ENCODE measurements around the gene TMEM63B. TPM values are rescaled to one million over a fixed set of nuclear protein-coding genes. Genes with fewer than 3 reads are reported as not detected.

TMEM63B gene
- total RNA-seq, 2 donors from 2014 or later = 50.9 to 113 TPM

DNA sequence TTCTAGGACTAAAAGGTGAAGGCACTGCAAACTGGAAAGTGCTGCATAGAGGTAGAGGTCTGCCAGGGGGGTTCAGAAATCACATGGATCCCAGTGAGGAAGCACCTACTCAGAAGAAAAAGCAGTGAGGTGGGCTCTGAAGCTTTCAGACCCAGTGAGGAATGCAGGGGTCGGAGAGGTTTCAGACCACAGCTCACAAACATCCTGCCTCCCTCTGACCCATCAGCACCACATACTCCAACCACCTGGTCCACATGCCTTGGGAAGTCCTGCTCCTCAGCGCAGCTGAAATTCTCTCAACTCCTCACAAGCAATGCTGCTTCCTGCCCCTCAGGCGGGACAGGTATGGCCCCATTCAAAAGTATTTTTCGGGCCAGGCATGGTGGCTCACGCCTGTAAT lies 20.3 kb upstream of the TMEM63B start:
- H3K4me1 ChIP-seq (replicated peaks) = peaks cover 11% of the 10 kb centered on the region
- H3K27ac ChIP-seq = no peak overlapping the region
- no peak for DNase-seq (ENCODE audit: low spot score)
- no peaks in the 10 kb centered on the region for H3K36me3 ChIP-seq
- no peak overlapping the region for H3K4me3 ChIP-seq
- intact Hi-C loops (cut with DNase I) = no loop called here
- H3K9me3 ChIP-seq = no peaks in the 10 kb centered on the region
- WGBS = 98% methylated on average over 5 of the region's 5 CpGs
- TF ChIP-seq POLR2A (IDR thresholded peaks at IDR 0.05) (no peak), POLR2AphosphoS5 (IDR thresholded peaks at IDR 0.05) (no peak)
- TF ChIP-seq, protein P1, sequence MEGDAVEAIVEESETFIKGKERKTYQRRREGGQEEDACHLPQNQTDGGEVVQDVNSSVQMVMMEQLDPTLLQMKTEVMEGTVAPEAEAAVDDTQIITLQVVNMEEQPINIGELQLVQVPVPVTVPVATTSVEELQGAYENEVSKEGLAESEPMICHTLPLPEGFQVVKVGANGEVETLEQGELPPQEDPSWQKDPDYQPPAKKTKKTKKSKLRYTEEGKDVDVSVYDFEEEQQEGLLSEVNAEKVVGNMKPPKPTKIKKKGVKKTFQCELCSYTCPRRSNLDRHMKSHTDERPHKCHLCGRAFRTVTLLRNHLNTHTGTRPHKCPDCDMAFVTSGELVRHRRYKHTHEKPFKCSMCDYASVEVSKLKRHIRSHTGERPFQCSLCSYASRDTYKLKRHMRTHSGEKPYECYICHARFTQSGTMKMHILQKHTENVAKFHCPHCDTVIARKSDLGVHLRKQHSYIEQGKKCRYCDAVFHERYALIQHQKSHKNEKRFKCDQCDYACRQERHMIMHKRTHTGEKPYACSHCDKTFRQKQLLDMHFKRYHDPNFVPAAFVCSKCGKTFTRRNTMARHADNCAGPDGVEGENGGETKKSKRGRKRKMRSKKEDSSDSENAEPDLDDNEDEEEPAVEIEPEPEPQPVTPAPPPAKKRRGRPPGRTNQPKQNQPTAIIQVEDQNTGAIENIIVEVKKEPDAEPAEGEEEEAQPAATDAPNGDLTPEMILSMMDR (IDR thresholded peaks at IDR 0.05) = no peak
- no peaks in the 10 kb centered on the region for H3K27me3 ChIP-seq (replicated peaks; ENCODE audit: insufficient read depth)

DNA sequence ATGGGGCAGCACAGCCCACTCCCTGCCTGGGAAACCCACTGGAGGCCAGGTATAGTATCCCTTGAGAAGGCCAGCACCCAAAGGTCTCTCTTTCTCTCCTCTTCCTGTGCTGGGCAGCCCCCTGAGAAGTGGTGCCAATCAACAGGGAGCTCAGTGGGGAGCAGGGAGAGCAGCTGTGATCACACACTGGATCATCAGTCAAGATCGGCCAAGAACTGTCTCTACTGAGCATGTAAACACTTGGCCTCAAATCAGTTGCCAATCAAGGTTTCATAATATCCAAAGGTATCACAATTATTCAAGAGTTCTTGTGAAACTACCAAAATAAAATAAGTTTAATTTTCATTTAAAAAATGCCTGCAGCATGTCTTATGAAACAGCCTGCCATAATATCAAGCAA lies 18.9 kb upstream of the TMEM63B start:
- no peak for DNase-seq (ENCODE audit: low spot score)
- Histone ChIP-seq H3K36me3 (peaks cover 0 to 2% of the 10 kb centered on the region in 2 donors), H3K4me3 (no peak overlapping the region), H3K27ac (no peak overlapping the region), H3K27me3 (replicated peaks; ENCODE audit: insufficient read depth) (no peaks in the 10 kb centered on the region), H3K4me1 (replicated peaks) (peaks cover 11% of the 10 kb centered on the region), H3K9me3 (no peaks in the 10 kb centered on the region)
- 68% methylated on average over 1 of the region's 1 CpG for WGBS
- intact Hi-C loops (cut with DNase I) = no loop called here
- TF ChIP-seq POLR2A (IDR thresholded peaks at IDR 0.05) (no peak), POLR2AphosphoS5 (IDR thresholded peaks at IDR 0.05) (no peak)
- TF ChIP-seq, protein P1 (IDR thresholded peaks at IDR 0.05) = no peak

DNA sequence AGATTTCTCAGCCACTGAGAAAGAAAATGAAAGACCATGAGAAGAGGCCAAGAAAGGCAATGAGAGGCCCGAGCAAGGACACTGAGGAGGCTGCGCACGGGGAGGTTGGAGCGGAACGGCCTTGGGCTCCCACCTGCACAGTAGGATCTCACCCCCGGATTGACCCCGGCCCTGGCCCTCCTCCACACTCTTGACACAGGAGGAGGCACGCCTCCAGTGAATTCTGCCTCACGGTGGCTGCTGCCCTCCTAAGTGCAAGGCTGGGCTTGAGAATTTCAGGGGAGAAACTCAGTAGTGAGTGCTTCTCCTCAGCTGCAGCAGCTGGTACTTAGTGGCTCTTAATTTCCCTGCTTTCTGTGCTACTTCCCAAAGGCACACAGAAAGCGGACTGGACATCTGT lies 18.1 kb upstream of the TMEM63B start:
- intact Hi-C loops (cut with DNase I) = no loop called here
- Histone ChIP-seq H3K36me3 (peaks cover 0 to 9% of the 10 kb centered on the region in 2 donors), H3K4me1 (replicated peaks) (peaks cover 11% of the 10 kb centered on the region), H3K9me3 (no peaks in the 10 kb centered on the region), H3K27me3 (replicated peaks; ENCODE audit: insufficient read depth) (no peaks in the 10 kb centered on the region), H3K27ac (peak overlapping the region in 1 of 2 donors; percentile 68), H3K4me3 (no peak overlapping the region)
- TF ChIP-seq, protein P1 (IDR thresholded peaks at IDR 0.05) = no peak
- TF ChIP-seq POLR2AphosphoS5 (IDR thresholded peaks at IDR 0.05) (no peak), POLR2A (IDR thresholded peaks at IDR 0.05) (no peak)
- no peak for DNase-seq (ENCODE audit: low spot score)
- WGBS = 87% methylated on average over 10 of the region's 10 CpGs

DNA sequence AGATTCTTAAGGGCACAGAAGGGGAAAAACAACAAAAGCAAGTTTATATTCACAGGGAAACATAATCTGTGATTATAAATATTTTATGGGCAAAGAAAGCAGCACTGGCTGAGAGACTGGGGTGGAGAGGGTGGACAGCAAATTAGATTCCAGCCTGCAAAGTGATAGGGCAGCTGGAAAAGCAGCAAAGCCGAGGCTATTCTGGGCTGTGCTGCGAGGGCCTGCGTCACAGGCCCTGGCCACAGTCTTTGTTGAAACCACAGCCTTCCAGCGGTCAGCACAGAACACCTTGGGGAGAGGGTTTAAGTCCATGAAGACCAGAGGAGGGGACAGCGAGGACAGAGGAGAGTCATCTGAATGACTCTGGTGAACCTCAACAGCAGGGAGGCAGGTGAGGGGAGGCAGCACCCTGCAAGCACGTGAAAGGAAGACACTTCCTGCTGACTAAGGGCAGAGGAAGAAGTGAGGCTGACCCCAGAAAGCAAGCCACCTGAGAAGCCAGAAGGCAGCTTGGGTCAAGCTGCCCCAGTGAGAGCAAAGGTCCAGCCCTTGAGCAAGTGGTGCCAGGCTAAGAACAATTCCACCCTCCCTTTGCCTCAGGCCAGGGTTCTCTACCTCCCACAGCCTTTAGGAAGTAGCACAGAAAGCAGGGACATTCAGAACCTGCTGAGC lies 17.2 kb upstream of the TMEM63B start:
- Histone ChIP-seq H3K27ac (peak overlapping the region; percentile 68 to 73), H3K27me3 (replicated peaks; ENCODE audit: insufficient read depth) (no peaks in the 10 kb centered on the region)

DNA sequence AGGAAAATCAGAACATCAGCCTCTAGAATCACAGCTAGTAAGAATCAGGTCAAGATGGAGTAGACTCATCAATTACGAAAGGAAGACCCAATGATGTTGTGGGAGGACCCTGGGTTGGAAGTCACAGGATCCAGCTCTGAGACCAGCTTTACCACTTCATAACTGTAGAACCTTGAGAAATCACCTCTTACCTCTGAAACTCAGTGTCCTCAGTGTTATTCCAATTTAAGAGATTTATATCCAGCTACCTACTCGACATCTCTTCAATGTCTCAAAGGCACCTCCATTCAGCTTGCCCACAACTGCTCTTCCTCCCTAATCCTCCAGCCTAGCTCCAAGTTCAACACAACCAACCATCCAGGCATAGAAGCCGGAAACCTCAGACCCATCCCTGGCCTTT lies 16.4 kb upstream of the TMEM63B start:
- H3K36me3 ChIP-seq = peaks cover 0 to 10% of the 10 kb centered on the region in 2 donors
- peaks cover 2% of the 10 kb centered on the region for H3K4me1 ChIP-seq (replicated peaks)
- H3K9me3 ChIP-seq = no peaks in the 10 kb centered on the region
- H3K27me3 ChIP-seq (replicated peaks; ENCODE audit: insufficient read depth) = no peaks in the 10 kb centered on the region
- WGBS = 93% methylated on average over 3 of the region's 3 CpGs
- peak overlapping the region in 1 of 2 donors; percentile 73 for H3K27ac ChIP-seq
- intact Hi-C loops (cut with DNase I) = no loop called here
- DNase-seq (ENCODE audit: low spot score) = no peak
- H3K4me3 ChIP-seq = no peak overlapping the region
- TF ChIP-seq, protein P1 (IDR thresholded peaks at IDR 0.05) = no peak
- TF ChIP-seq POLR2A (IDR thresholded peaks at IDR 0.05) = no peak
- no peak for TF ChIP-seq POLR2AphosphoS5 (IDR thresholded peaks at IDR 0.05)

More for the DNA sequence above, 17.2 kb upstream of the TMEM63B start:
- DNase-seq (ENCODE audit: low spot score) = no peak
- Histone ChIP-seq H3K4me1 (replicated peaks) (peaks cover 10% of the 10 kb centered on the region), H3K9me3 (no peaks in the 10 kb centered on the region), H3K4me3 (no peak overlapping the region), H3K36me3 (peaks cover 0 to 10% of the 10 kb centered on the region in 2 donors)
- 58% methylated on average over 6 of the region's 6 CpGs for WGBS
- TF ChIP-seq POLR2A (IDR thresholded peaks at IDR 0.05) (no peak), POLR2AphosphoS5 (IDR thresholded peaks at IDR 0.05) (peak; percentile 56)
- intact Hi-C loops (cut with DNase I) = no loop called here

Measured in prostate gland (tissue), 2 donors.